DMS 273 treated with DMSO at 0.1 percent for 48 hours (cell line): ENCODE data around the gene GPR146.

Source experiments
- DNase-seq: peaks from one replicate; lab custom pipeline; 2025; lab: John Stamatoyannopoulos, UW

The GPR146 gene

GRCh38 chr7:1092806-1093501 is 48.6 kb downstream of the GPR146 start:
- DNase-seq, result no peak

GRCh38 chr7:1093502-1093843 is 49.1 kb downstream of the GPR146 start:
- no peak for DNase-seq

- no peak for DNase-seq
These were observed 49.7 kb downstream of the GPR146 start for GRCh38 chr7:1093916-1094508.

- DNase-seq, result no peak
These were observed 50.5 kb downstream of the GPR146 start for GRCh38 chr7:1094870-1095269.

- DNase-seq, result no peak
These were observed 51.3 kb downstream of the GPR146 start for GRCh38 chr7:1095621-1096155.

- DNase-seq, result no peak
These were observed 52.1 kb downstream of the GPR146 start for GRCh38 chr7:1096156-1097119.

- DNase-seq, result no peak
These were observed 52.8 kb downstream of the GPR146 start for GRCh38 chr7:1097120-1097504.

GRCh38 chr7:1098243-1099153 is 54.2 kb downstream of the GPR146 start:
- DNase-seq, result no peak

GRCh38 chr7:1099154-1099542 is 54.8 kb downstream of the GPR146 start:
- DNase-seq, result no peak

GRCh38 chr7:1099637-1100036 is 55.3 kb downstream of the GPR146 start:
- DNase-seq, result no peak

GRCh38 chr7:1100386-1100785 is 56.0 kb downstream of the GPR146 start:
- DNase-seq, result no peak

GRCh38 chr7:1100834-1101562 is 56.7 kb downstream of the GPR146 start:
- DNase-seq, result no peak

- no peak for DNase-seq
These were observed 57.5 kb downstream of the GPR146 start for GRCh38 chr7:1101563-1102431.

GRCh38 chr7:1103009-1103788 is 58.9 kb downstream of the GPR146 start:
- no peak for DNase-seq

- no peak for DNase-seq
These were observed 59.6 kb downstream of the GPR146 start for GRCh38 chr7:1103789-1104515.

- no peak for DNase-seq
These were observed 60.3 kb downstream of the GPR146 start for GRCh38 chr7:1104516-1105179.

GRCh38 chr7:1105189-1105588 is 60.8 kb downstream of the GPR146 start:
- no peak for DNase-seq
